Jurkat, Clone E6-1 (cell line): Measurements from ENCODE around the gene DCST1. TPM values are rescaled to one million over a fixed set of nuclear protein-coding genes. Genes with fewer than 3 reads are reported as not detected.
"Not testable (repeated sequence)": the region's sequence is repeated elsewhere in the genome, so short reads cannot be mapped to it uniquely, and the experiment has no call there.

Source experiments
- DNase-seq: peaks from one replicate; pipeline ENCODE4 v3.0.0-alpha.2; 2011; ENCODE audit warnings: low read depth, low spot score
- H3K4me3 ChIP-seq: 2 replicates; pipeline ENCODE4 v1.5.1; 2011; ENCODE audit warnings: mild to moderate bottlenecking, low read length, control low read depth, moderate library complexity
- polyA plus RNA-seq: library from polyadenylated mRNA; unstranded; fragments of >200 nt; gene quantifications from one replicate; pipeline ENCODE4 v1.2.1, GENCODE V29; 2012; ENCODE audit warnings: missing spikeins; ENCODE audit not compliant: insufficient read length, insufficient read depth

Gene DCST1, protein sequence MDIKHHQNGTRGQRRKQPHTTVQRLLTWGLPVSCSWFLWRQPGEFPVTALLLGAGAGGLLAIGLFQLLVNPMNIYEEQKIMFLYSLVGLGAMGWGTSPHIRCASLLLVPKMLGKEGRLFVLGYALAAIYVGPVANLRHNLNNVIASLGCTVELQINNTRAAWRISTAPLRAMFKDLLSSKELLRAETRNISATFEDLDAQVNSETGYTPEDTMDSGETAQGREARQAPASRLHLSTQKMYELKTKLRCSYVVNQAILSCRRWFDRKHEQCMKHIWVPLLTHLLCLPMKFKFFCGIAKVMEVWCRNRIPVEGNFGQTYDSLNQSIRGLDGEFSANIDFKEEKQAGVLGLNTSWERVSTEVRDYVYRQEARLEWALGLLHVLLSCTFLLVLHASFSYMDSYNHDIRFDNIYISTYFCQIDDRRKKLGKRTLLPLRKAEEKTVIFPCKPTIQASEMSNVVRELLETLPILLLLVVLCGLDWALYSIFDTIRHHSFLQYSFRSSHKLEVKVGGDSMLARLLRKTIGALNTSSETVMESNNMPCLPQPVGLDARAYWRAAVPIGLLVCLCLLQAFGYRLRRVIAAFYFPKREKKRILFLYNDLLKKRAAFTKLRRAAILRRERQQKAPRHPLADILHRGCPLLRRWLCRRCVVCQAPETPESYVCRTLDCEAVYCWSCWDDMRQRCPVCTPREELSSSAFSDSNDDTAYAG
- polyA plus RNA-seq, result not detected

GRCh38 chr1:155033524-155033923 is at the start of gene DCST1, which contains the start of gene DCST2:
DCST1 (plus strand) TSS chr1:155033824; CDS start chr1:155034037, 213 bp downstream.
DCST2 (minus strand) TSS chr1:155033781; CDS start chr1:155033701, 80 bp downstream.
- DNase-seq, result no peak
- H3K4me3 ChIP-seq, result no peak within 1 kb of the TSS

- DNase-seq, H3K4me3 ChIP-seq: not testable (repeated sequence)
Measured at GRCh38 chr1:154986736-154987135, 46.9 kb upstream of the DCST1 start.

DNA sequence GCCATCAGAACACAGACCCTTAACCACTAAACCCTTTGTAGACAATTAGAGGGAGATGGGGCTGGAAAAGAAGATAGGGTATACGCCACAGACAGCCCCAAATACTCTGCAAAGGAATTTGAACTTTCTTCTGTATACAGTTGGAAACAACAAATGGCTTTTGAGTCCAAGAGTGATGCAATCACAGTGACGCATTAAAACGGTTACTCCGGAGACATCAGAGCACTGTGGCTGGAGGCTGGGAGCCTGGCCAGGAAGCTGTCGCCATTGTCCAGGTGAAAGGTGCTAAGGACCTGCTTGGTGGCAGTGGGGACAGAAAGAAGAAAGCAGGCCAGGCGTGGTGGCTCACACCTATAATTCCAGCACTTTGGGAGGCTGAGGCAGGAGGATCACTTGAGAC is 46.3 kb upstream of the DCST1 start:
- DNase-seq, result no peak
- no peak overlapping the region for H3K4me3 ChIP-seq

DNA sequence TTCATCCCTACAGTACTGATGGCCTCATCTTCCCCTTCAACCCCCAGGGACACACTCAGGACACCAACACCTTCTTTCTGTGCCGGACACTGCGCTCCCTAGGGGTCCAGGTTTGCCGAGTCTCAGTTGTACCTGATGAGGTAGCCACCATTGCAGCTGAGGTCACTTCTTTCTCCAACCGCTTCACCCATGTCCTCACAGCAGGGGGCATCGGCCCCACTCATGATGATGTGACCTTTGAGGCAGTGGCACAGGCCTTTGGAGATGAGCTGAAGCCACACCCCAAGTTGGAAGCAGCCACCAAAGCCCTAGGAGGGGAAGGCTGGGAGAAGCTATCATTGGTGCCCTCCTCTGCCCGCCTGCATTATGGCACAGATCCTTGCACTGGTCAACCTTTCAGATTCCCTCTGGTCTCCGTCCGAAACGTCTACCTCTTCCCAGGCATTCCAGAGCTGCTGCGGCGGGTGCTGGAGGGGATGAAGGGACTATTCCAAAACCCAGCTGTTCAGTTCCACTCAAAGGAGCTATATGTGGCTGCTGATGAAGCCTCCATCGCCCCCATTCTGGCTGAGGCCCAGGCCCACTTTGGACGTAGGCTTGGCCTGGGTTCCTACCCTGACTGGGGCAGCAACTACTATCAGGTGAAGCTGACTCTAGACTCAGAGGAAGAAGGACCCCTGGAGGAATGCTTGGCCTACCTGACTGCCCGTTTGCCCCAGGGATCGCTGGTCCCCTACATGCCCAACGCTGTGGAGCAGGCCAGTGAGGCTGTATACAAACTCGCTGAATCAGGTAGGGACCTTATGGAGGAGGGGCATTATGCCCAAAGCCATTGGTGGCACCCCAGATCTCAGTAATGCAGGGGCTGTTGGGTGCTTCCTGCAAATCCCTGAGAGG is 45.3 kb upstream of the DCST1 start:
- DNase-seq, result no peak
- H3K4me3 ChIP-seq, result no peak overlapping the region

DNA sequence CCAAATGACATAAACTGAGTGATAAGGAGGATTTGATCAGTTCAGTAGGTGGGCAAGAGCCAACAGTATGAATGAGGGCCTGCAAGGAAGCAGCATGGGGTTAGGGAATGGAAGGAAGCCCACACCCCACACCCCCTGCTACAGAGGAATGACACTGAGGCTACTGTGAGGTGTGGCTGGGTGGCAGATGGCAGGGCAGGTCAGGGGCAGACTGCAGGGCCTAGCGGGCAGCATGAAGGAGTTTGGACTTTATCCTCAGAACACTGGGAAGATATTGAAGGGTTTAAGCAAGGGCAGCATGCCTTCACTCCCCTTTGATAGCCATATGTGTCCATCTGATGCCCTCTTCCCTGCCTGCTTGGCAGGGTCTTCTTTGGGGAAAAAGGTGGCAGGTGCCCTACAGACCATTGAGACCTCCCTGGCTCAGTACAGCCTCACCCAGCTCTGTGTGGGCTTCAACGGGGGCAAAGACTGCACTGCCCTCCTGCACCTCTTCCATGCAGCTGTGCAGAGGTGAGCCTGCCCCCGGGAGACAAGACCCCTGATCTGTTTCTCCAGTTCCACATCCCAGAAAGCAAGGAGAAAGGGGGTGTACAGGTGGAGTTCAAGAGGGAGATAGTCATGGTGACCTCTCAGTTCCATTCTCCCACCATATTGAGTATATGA is 44.3 kb upstream of the DCST1 start:
- no peak for DNase-seq
- H3K4me3 ChIP-seq, result no peak overlapping the region

GRCh38 chr1:154990276-154990675 is 43.3 kb upstream of the DCST1 start:
- no peak overlapping the region for H3K4me3 ChIP-seq

GRCh38 chr1:154992721-154993571 is 40.7 kb upstream of the DCST1 start:
- no peak overlapping the region for H3K4me3 ChIP-seq
- DNase-seq, result no peak

More at GRCh38 chr1:154990276-154990675, 43.3 kb upstream of the DCST1 start:
- no peak for DNase-seq

GRCh38 chr1:154993572-154994268 is 39.9 kb upstream of the DCST1 start, which contains the start of gene LENEP:
LENEP (plus strand) TSS chr1:154993586; CDS start chr1:154993608, 22 bp downstream.
- no peak for DNase-seq

DNA sequence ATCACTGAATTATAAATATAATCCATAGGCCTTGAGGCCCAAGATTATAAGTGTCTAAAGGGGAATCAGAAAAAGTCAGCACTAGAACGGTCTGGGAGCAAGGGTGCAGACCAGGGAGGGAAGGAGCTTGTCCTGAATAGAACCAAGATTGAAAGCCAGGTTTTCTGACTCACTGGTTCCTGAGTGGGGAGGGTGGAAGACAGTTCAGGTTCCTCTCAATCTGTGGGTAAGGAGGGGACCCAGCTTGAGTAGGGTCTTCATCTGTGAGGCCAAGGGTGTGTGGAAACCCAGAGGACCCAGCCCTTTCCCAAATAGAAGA is 39.4 kb upstream of the DCST1 start:
- no peak for DNase-seq
- no peak overlapping the region for H3K4me3 ChIP-seq

More at GRCh38 chr1:154993572-154994268, 39.9 kb upstream of the DCST1 start, which contains the start of gene LENEP:
- H3K4me3 ChIP-seq, result no peak within 1 kb of the TSS

GRCh38 chr1:154994591-154994990 is 39.0 kb upstream of the DCST1 start:
- DNase-seq, result no peak
- H3K4me3 ChIP-seq, result no peak overlapping the region

DNA sequence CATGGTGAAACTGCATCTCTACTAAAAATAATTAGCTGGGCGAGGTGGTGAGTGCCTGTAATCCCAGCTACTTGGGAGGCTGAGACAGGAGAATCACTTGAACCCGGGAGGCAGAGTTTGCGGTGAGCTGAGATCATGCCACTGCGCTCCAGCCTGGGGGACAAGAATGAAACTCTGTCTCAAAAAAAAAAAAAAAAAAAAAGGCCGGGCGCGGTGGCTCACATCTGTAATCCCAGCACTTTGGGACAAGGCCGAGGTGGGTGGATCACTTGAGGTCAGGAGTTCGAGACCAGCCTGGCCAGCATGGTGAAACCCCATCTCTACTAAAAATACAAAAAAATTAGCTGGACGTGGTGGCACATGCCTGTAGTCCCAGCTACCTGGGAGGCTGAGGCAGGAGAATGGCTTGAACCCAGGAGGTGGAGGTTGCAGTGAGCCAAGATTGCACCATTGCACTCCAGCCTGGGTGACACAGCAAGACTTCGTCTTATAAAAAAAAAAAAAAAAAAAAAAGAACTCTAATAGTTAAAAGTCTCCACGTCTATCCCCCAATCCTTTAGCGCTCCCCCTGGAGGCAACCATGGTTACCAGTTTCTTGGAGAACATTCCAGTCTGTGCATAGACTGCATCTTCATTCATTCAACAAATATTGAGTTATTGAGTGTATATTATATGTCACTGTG is 38.2 kb upstream of the DCST1 start:
- H3K4me3 ChIP-seq, DNase-seq: not testable (repeated sequence)

DNA sequence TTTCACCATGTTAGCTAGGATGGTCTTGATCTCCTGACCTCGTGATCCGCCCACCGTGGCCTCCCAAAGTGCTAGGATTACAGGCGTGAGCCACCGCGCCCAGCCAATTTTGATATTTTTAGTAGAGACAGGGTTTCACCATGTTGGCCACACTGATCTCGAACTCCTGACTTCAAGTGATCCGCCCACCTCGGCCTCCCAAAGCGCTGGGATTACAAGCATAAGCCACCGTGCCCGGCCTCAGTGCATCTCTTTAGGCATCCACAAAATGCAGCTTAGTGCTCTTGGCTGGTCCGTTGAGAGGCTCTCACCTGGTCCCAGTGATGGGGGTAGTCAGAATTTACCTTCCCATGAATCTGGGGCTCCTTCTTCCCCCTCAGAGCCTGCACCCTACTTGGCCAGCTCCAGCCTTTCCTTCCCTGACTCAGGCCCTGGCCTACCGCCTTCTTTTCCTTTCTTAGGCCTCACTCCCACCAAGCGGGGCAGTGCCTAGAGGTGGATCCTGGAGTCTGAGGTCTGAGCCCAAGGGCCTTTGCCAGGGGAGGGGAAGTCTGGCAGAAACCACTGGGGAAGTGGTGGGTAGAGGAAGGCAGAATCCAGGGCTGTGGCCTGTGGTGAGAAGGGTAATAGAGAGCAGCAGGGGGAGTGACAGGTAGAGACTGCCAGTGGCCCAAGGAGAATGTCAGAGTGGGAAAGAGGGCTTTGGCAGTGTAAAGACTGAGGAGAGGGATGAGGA is 36.5 kb upstream of the DCST1 start:
- no peak overlapping the region for H3K4me3 ChIP-seq
- no peak for DNase-seq

DNA sequence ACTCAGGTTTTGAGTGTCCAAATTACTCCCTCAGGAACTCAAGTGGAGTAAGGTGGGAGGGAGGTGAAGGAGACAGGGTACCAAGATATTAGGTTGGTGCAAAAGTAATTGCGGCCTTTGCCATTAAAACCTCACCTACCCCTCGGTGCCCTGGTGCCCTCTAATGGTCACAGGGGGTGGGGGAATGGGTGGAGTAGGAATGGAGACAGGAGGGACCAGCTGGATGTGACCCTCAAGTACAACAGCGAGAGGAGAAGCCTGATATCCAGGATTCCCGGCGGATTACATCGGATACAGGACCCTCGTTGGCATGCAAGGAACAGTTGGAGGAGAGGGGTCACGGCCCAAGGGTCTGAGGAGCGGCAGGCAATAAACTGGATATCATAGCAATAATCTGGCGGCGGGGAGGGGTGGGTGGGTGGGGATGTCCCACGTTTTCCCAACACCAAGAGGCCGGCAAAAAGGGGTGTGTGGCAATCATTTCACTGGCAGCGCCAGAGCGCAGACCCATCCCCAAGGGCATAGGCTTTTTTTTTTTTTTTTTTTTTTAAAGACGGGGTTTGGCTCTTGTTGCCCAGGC is 35.3 kb upstream of the DCST1 start:
- no peak overlapping the region for H3K4me3 ChIP-seq
- DNase-seq, result no peak

DNA sequence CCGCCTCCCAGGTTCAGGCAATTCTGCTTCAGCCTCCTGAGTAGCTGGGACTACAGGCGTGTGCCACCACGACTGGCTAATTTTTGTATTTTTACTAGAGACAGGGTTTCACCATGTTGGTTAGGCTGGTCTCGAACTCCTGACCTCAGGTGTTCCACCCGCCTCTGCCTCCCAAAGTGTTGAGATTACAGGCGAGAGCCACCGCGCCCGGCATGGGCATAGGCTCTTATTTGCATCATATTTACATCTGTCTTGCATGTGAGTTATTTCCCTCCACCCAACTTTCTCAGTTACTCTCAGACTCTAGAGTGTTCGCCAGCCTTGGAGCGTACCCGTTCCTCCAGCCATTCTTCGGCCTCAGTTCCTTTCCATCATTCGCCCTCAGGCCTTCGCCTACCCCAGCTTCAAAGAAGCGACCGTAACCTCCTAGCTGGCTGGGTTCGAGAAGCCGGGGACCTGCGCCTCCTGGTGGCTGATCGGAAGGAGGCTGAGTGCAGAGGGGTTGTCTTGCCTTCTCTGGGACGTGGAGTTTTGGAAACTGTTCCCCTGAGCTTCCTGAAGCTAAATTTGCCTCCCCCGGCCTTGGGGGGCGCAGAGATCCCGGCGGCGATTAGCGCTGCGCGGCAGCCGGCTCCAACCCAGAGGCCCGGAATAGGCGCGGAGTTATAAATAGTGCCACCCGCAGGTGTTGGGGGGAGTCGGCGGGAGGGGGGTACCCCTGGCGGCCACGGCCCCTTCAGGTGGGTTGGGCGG is 34.6 kb upstream of the DCST1 start:
- H3K4me3 ChIP-seq, result peak overlapping the region; percentile 22
- peak; percentile 88 for DNase-seq
